ENCODE measurements around the gene TNS1.

The TNS1 gene

DNA sequence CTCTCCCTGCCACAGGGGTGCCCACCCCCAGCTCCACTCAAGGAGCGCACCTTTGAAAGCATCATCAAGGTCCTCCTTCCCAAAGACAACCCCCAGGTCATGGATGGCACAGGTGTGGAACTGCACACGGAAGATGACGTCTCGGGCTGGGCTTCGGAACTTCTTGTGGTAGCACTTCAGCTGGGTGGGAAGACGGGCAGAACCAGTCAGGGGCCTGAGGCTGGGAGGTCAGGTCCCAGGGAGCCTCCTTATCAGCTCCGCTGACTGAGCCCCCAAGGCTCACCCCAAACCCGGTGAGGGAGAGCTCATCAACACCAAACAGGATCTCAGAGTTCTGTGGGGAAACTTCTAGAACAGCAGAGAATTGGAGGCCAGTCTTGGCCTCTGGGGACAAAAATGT lies 117.8 kb downstream of the TNS1 start:
- no peak for DNase-seq (ENCODE audit: low read depth)
- H3K4me3 ChIP-seq (ENCODE audit: low read length): no peak overlapping the region
- TF ChIP-seq, protein P1, sequence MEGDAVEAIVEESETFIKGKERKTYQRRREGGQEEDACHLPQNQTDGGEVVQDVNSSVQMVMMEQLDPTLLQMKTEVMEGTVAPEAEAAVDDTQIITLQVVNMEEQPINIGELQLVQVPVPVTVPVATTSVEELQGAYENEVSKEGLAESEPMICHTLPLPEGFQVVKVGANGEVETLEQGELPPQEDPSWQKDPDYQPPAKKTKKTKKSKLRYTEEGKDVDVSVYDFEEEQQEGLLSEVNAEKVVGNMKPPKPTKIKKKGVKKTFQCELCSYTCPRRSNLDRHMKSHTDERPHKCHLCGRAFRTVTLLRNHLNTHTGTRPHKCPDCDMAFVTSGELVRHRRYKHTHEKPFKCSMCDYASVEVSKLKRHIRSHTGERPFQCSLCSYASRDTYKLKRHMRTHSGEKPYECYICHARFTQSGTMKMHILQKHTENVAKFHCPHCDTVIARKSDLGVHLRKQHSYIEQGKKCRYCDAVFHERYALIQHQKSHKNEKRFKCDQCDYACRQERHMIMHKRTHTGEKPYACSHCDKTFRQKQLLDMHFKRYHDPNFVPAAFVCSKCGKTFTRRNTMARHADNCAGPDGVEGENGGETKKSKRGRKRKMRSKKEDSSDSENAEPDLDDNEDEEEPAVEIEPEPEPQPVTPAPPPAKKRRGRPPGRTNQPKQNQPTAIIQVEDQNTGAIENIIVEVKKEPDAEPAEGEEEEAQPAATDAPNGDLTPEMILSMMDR (IDR thresholded peaks at IDR 0.05; ENCODE audit: insufficient read depth, low read depth, low read length, missing control alignments): no peak

DNA sequence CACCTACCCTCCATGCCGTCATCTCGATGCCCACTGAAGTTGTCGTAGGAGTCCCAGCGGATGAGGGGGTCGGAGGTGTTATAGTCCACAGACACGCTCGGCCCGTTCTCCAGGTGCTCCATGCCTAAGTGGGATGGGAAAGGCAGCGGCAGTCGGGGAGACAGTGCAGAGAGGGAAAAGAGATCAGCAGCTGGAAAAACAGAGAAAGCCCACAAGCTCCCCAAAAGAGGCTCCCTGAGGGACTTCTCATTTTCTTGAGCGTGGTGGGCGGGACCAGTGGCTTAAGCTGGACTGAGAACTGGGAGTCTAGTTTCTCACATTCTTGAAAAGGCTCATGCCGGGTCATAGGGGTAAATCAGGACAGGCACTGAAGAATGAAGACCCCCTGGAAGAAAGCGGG lies 121.9 kb downstream of the TNS1 start:
- TF ChIP-seq, protein P1 (IDR thresholded peaks at IDR 0.05; ENCODE audit: insufficient read depth, low read depth, low read length, missing control alignments): no peak
- no peak overlapping the region for H3K4me3 ChIP-seq (ENCODE audit: low read length)
- no peak for DNase-seq (ENCODE audit: low read depth)

DNA sequence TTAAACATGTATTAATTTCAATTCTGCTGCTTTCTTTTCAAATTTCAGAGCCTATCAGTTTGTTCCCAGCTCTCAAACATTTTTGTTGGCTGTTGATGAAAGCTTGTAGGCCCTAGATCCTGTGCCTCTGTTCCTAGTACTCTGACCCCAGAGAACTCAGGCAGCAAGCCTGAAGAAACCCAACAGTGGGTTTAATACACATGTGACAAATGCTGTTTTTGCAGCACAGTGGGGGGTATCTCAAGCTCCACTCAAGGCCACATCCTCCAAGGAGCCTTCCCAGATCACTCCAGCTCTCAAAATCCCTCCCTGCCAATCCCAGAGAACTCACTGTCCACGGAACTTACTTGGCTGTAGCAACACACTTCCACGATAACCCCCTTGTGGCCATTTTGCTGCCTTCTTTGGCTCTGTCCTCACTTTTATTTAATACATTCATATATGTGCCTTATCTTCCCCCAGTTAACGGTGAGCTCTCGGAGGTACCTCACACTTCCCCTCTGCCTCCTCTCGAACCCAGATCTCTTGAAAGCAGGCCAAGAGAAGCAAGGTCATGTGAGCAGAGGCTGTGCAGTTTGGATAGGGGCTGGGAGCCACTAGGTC lies 122.4 kb downstream of the TNS1 start:
- TF ChIP-seq, protein P1 (IDR thresholded peaks at IDR 0.05; ENCODE audit: insufficient read depth, low read depth, low read length, missing control alignments): no peak
- DNase-seq (ENCODE audit: low read depth): no peak
- H3K4me3 ChIP-seq (ENCODE audit: low read length): no peak overlapping the region

DNA sequence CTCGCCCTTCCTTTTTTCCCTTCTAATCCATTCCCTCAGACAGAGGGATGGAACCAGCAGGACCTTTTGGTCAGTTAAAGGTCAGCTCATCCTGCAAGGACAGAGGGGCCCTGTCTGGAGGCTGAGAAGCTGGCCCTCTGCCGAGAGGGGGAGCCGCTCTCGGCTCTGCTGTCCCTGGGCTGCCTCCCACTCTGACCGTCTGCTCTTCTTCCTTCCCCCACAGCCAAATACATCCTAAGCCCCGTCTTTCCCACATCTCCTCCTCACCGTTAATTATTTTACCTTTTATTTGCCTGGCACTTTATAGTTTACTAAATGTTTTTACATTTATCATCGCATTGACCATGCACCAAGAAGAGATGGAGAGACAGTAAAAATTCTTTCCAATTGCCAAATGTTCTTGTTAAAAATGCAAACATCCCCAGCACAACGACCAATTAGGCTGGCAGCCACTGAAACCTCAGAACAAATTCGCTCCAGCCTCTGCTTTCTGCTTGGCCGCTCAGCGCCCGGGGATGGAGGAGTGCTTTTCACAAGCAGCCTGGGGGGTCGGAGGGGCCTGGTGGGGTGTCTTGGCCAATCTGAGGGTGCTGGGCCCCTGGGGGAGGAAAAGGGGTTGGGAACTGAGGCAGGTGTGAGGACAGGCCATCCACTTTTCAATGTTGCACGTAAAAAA lies 123.7 kb downstream of the TNS1 start:
- DNase-seq (ENCODE audit: low read depth): no peak
- TF ChIP-seq, protein P1 (IDR thresholded peaks at IDR 0.05; ENCODE audit: insufficient read depth, low read depth, low read length, missing control alignments): no peak
- H3K4me3 ChIP-seq (ENCODE audit: low read length): no peak overlapping the region

DNA sequence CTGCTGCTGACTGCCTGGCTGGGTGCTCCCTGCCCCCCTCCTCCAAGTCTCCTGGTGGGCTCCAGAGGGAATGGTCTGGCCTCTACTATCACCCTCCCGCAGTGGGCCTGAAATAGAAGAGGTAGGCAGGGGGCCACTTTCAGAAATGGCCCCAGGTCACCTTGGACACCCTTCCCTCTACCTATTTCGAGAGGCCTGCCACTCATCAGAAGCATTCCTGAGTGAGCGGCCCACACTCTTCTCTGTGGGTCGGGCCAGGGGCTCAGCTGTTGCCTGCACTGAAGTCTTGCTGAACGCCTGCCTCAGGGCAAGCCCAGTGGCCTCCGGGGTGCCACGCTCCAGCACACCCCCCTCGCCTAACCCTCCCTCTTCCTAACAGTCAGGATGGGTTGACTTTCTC lies 124.9 kb downstream of the TNS1 start:
- TF ChIP-seq, protein P1 (IDR thresholded peaks at IDR 0.05; ENCODE audit: insufficient read depth, low read depth, low read length, missing control alignments): no peak
- DNase-seq (ENCODE audit: low read depth): no peak
- H3K4me3 ChIP-seq (ENCODE audit: low read length): no peak overlapping the region

DNA sequence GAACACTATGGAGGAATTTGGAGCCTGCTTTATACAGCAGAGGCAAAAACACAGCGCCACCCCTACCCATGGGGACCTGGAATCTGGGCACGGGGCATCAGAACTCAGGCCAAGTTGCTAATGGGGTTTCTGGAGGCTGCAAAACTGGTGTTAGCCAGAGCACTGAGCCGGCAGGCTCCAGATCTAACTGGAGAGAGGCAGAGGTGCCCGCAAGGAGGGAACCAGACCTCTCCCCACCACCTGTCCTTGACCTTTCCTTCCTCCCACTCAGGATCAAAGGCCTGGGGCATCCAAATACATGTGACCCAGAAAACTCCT lies 126.6 kb downstream of the TNS1 start:
- H3K4me3 ChIP-seq (ENCODE audit: low read length): no peak overlapping the region
- no peak for DNase-seq (ENCODE audit: low read depth)
- TF ChIP-seq, protein P1 (IDR thresholded peaks at IDR 0.05; ENCODE audit: insufficient read depth, low read depth, low read length, missing control alignments): no peak

All from epithelial cell of esophagus (primary cell).